MM.1S (cell line): ENCODE measurements around the gene C3orf70.

ENCODE experiments used
- EZH2 ChIP-seq: fragments of 300-600 bp; sonication (generic); optimal IDR thresholded peaks from 2 replicates; pipeline ENCODE3; 2017; ENCODE audit warnings: low read depth, mild to moderate bottlenecking, antibody characterized with exemption, low read length, mixed read lengths
- EZH2phosphoT487 ChIP-seq: fragments of 300-600 bp; sonication (generic); IDR thresholded peaks from 2 replicates; pipeline ENCODE4 v1.6.1; 2018; ENCODE audit warnings: antibody characterized with exemption, low read length
- TF ChIP-seq, protein P1 (sequence below): fragments of 300-600 bp; sonication (generic); IDR thresholded peaks from 2 replicates; pipeline ENCODE4 v1.5.1; 2016; ENCODE audit warnings: antibody characterized with exemption, low read length, mixed read lengths

DNA sequence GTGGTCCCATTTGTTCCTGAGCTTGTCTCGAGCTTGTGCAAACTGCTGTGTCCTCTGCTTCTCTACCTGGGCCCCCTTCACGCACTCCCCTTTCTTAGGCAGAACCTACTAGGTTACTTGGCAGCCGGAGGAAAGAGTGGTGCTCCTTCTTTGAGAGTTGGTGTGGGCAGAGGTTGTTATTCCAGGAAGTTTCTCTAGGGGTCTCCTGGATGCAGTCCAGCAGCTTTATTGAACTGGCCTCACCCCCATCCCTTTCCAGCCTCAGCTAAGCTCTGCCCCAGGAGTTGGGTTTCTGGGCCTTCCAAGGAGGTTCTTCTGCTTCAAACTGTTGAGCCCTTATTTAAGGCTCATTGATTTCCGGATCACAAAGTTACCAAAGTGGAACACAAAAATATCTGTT is 103.2 kb downstream of the C3orf70 start:
- TF ChIP-seq, protein P1, sequence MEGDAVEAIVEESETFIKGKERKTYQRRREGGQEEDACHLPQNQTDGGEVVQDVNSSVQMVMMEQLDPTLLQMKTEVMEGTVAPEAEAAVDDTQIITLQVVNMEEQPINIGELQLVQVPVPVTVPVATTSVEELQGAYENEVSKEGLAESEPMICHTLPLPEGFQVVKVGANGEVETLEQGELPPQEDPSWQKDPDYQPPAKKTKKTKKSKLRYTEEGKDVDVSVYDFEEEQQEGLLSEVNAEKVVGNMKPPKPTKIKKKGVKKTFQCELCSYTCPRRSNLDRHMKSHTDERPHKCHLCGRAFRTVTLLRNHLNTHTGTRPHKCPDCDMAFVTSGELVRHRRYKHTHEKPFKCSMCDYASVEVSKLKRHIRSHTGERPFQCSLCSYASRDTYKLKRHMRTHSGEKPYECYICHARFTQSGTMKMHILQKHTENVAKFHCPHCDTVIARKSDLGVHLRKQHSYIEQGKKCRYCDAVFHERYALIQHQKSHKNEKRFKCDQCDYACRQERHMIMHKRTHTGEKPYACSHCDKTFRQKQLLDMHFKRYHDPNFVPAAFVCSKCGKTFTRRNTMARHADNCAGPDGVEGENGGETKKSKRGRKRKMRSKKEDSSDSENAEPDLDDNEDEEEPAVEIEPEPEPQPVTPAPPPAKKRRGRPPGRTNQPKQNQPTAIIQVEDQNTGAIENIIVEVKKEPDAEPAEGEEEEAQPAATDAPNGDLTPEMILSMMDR: no peak
- TF ChIP-seq EZH2phosphoT487: no peak
- no peak for TF ChIP-seq EZH2
